GM12878 (cell line): ENCODE data around the gene CLEC2L.

Experiments used
- NFYA ChIP-seq: IDR thresholded peaks from 2 replicates; pipeline ENCODE4 v1.6.1; 2011; ENCODE audit warnings: low read depth, mild to moderate bottlenecking, low read length, improper control_type of control experiment, borderline replicate concordance
- TF ChIP-seq, protein P1 (sequence below), 3 experiments: IDR thresholded peaks in 2 of 3; conservative IDR thresholded peaks in 1 of 3; 2 replicates each; pipeline ENCODE4 v1.5.1; 2011; ENCODE audit warnings: low read depth in 3 of 3, low read length in 3 of 3, mild to moderate bottlenecking in 3 of 3, control low read depth in 2 of 3, moderate library complexity in 2 of 3, inconsistent platforms in 1 of 3, mixed read lengths in 1 of 3; ENCODE audit not compliant: control insufficient read depth in 2 of 3, insufficient read depth in 1 of 3; ENCODE audit errors: extremely low read depth in 1 of 3

GRCh38 chr7:139541600-139542307, 18.3 kb downstream of the CLEC2L start:
- TF ChIP-seq NFYA, result no peak
- TF ChIP-seq, protein P1, sequence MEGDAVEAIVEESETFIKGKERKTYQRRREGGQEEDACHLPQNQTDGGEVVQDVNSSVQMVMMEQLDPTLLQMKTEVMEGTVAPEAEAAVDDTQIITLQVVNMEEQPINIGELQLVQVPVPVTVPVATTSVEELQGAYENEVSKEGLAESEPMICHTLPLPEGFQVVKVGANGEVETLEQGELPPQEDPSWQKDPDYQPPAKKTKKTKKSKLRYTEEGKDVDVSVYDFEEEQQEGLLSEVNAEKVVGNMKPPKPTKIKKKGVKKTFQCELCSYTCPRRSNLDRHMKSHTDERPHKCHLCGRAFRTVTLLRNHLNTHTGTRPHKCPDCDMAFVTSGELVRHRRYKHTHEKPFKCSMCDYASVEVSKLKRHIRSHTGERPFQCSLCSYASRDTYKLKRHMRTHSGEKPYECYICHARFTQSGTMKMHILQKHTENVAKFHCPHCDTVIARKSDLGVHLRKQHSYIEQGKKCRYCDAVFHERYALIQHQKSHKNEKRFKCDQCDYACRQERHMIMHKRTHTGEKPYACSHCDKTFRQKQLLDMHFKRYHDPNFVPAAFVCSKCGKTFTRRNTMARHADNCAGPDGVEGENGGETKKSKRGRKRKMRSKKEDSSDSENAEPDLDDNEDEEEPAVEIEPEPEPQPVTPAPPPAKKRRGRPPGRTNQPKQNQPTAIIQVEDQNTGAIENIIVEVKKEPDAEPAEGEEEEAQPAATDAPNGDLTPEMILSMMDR (IDR thresholded peaks at IDR 0.05 in 2 of 3, conservative IDR thresholded peaks at IDR 0.05 in 1 of 3; ENCODE audit: control insufficient read depth in 2 of 3, extremely low read depth in 1 of 3, insufficient read depth in 1 of 3, low read depth in 3 of 3, low read length in 3 of 3), result no peak
